HEK293 (cell line): Measurements from ENCODE around the gene TEKTIP1.

ENCODE experiments used
- BCL11A ChIP-seq: fragments of 450-650 bp; formaldehyde crosslinking; IDR thresholded peaks from 2 replicates; pipeline ENCODE4 v1.5.1; 2016; ENCODE audit warnings: low read depth, missing biosample characterization, missing genetic modification characterization
- BCL11B ChIP-seq: fragments of 450-650 bp; formaldehyde crosslinking; IDR thresholded peaks from 2 replicates; pipeline ENCODE4 v1.5.1; 2016; ENCODE audit warnings: low read depth, missing biosample characterization, missing genetic modification characterization
- TRIM28 ChIP-seq: IDR thresholded peaks from 2 replicates; pipeline ENCODE4 v1.6.1; 2011; ENCODE audit warnings: low read length, control low read depth, borderline replicate concordance
- ZBTB7A ChIP-seq: fragments of 450-650 bp; formaldehyde crosslinking; IDR thresholded peaks from 2 replicates; pipeline ENCODE4 v1.5.1; 2016; ENCODE audit warnings: low read depth, missing biosample characterization, missing genetic modification characterization
- ZNF114 ChIP-seq: fragments of 450-650 bp; formaldehyde crosslinking; IDR thresholded peaks from 2 replicates; pipeline ENCODE4 v1.5.0; 2017; ENCODE audit warnings: missing biosample characterization, missing genetic modification characterization
- ZNF184 ChIP-seq: fragments of 450-650 bp; IDR thresholded peaks from 2 replicates; pipeline ENCODE4 v1.5.1; 2018; ENCODE audit warnings: missing biosample characterization, mild to moderate bottlenecking, missing genetic modification characterization
- ZNF394 ChIP-seq: fragments of 450-650 bp; formaldehyde crosslinking; IDR thresholded peaks from 2 replicates; pipeline ENCODE4 v1.5.1; 2016; ENCODE audit warnings: missing biosample characterization, missing genetic modification characterization, mild to moderate bottlenecking, moderate library complexity, borderline replicate concordance
- ZNF510 ChIP-seq: fragments of 450-650 bp; formaldehyde crosslinking; IDR thresholded peaks from 2 replicates; pipeline ENCODE4 v1.5.1; 2018; ENCODE audit warnings: mild to moderate bottlenecking, missing genetic modification characterization, missing biosample characterization; ENCODE audit not compliant: insufficient replicate concordance
- ZNF530 ChIP-seq: fragments of 450-650 bp; formaldehyde crosslinking; IDR thresholded peaks from 2 replicates; pipeline ENCODE4 v1.5.1; 2016; ENCODE audit warnings: low read depth, missing biosample characterization, missing genetic modification characterization
- ZNF548 ChIP-seq: fragments of 450-650 bp; formaldehyde crosslinking; IDR thresholded peaks from 2 replicates; pipeline ENCODE4 v1.5.1; 2016; ENCODE audit warnings: missing biosample characterization, missing genetic modification characterization
- TF ChIP-seq, protein P1 (sequence below): fragments of 450-650 bp; formaldehyde crosslinking; IDR thresholded peaks from 2 replicates; pipeline ENCODE4 v1.5.1; 2016; ENCODE audit warnings: missing biosample characterization, missing genetic modification characterization
- TF ChIP-seq, protein P2 (sequence below): fragments of 450-650 bp; formaldehyde crosslinking; conservative IDR thresholded peaks from 2 replicates; pipeline ENCODE4 v1.5.1; 2016; ENCODE audit warnings: low read depth, missing biosample characterization, missing genetic modification characterization

DNA sequence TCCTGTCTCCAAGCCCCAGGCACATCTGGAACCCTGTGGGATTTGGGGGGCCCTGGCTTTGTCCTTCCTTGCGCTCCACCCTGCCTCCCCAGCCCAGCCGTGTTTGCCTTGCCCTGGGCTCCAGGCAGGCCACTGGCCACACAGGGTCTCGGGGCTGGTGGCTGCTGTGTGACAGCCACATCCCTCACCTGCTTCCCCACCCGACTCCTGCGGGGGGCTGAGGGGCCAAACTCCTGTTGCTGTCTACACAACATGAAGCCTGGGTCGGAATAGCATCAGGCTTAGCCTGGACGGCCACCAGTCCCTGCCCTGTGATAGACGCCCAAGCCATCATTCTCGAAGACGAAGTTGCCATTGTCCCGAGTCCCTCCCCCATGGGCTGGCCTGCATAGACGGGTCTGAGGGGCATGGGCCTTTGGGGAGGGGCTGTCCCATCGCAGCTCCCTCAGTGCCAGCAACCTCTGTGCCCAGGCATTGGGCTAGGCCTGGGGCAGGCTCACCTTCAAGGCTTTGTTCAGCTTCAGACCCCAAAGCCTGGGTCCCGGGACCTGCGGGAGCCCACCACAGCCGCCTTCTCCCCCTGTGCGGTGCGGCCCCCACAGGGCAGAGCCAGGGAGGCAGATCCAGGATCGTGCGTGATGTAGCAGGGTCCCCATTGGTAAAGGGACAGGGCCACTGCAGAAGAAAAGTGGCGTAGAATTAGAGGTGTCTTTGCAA is 15.5 kb upstream of the TEKTIP1 start:
- no peak for TF ChIP-seq BCL11B (tag by site-specific recombination)
- TF ChIP-seq, protein P1, sequence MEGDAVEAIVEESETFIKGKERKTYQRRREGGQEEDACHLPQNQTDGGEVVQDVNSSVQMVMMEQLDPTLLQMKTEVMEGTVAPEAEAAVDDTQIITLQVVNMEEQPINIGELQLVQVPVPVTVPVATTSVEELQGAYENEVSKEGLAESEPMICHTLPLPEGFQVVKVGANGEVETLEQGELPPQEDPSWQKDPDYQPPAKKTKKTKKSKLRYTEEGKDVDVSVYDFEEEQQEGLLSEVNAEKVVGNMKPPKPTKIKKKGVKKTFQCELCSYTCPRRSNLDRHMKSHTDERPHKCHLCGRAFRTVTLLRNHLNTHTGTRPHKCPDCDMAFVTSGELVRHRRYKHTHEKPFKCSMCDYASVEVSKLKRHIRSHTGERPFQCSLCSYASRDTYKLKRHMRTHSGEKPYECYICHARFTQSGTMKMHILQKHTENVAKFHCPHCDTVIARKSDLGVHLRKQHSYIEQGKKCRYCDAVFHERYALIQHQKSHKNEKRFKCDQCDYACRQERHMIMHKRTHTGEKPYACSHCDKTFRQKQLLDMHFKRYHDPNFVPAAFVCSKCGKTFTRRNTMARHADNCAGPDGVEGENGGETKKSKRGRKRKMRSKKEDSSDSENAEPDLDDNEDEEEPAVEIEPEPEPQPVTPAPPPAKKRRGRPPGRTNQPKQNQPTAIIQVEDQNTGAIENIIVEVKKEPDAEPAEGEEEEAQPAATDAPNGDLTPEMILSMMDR (tag by site-specific recombination), result no peak
- no peak for TF ChIP-seq BCL11A (tag by site-specific recombination)
- TF ChIP-seq ZNF184 (tag by site-specific recombination), result no peak
- TF ChIP-seq, protein P2, sequence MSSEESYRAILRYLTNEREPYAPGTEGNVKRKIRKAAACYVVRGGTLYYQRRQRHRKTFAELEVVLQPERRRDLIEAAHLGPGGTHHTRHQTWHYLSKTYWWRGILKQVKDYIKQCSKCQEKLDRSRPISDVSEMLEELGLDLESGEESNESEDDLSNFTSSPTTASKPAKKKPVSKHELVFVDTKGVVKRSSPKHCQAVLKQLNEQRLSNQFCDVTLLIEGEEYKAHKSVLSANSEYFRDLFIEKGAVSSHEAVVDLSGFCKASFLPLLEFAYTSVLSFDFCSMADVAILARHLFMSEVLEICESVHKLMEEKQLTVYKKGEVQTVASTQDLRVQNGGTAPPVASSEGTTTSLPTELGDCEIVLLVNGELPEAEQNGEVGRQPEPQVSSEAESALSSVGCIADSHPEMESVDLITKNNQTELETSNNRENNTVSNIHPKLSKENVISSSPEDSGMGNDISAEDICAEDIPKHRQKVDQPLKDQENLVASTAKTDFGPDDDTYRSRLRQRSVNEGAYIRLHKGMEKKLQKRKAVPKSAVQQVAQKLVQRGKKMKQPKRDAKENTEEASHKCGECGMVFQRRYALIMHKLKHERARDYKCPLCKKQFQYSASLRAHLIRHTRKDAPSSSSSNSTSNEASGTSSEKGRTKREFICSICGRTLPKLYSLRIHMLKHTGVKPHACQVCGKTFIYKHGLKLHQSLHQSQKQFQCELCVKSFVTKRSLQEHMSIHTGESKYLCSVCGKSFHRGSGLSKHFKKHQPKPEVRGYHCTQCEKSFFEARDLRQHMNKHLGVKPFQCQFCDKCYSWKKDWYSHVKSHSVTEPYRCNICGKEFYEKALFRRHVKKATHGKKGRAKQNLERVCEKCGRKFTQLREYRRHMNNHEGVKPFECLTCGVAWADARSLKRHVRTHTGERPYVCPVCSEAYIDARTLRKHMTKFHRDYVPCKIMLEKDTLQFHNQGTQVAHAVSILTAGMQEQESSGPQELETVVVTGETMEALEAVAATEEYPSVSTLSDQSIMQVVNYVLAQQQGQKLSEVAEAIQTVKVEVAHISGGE (tag by site-specific recombination), result no peak
- no peak for TF ChIP-seq ZNF548 (tag by site-specific recombination)
- TF ChIP-seq ZNF394, result no peak
- no peak for TF ChIP-seq TRIM28
- no peak for TF ChIP-seq ZNF530 (tag by site-specific recombination)
- TF ChIP-seq ZNF114 (tag by site-specific recombination), result no peak
- TF ChIP-seq ZNF510 (tag by site-specific recombination), result no peak
- TF ChIP-seq ZBTB7A (tag by site-specific recombination), result no peak
